ENCODE results near the gene NTF3. TPM values are rescaled to one million over a fixed set of nuclear protein-coding genes. Genes with fewer than 3 reads are reported as not detected.

NTF3 gene
- total and polyA plus RNA-seq, 2 of the 8 experiments (the other 6 are each of a cell fraction or from before 2014, with no cell fraction given), result 1.4 to 2.3 TPM

- POLR2A ChIA-PET (ENCODE audit: partially characterized antibody), result no interaction called here
- Histone ChIP-seq H2BK15ac (ENCODE audit: low read length) (no peak overlapping the region), H2AFZ (ENCODE audit: low read length) (no peak overlapping the region)
Measured at GRCh38 chr12:5407034-5407856, 24.7 kb upstream of the NTF3 start.

More at GRCh38 chr12:5407034-5407856, 24.7 kb upstream of the NTF3 start:
- H2BK5ac ChIP-seq (ENCODE audit: low read depth, low read length), result no peak overlapping the region
- no peaks in the 10 kb centered on the region for H3K4me1 ChIP-seq (replicated peaks in 1 of 4; ENCODE audit: control insufficient read depth in 3 of 4, insufficient read depth in 4 of 4, low read length in 3 of 4)
- no peak overlapping the region for H3K4ac ChIP-seq (replicated peaks; ENCODE audit: insufficient read length, low read depth, low read length)
- H3K4me3 ChIP-seq (ENCODE audit: extremely low read depth in 1 of 4, insufficient read depth in 2 of 4, low read depth in 3 of 4, low read length in 4 of 4), result no peak overlapping the region
- no peak overlapping the region for H2BK20ac ChIP-seq (ENCODE audit: low read length)
- no peaks in the 10 kb centered on the region for H3K36me3 ChIP-seq (ENCODE audit: control insufficient read depth in 2 of 4, insufficient read depth in 4 of 4, low read length in 3 of 4)
- no peak overlapping the region for H3K4me2 ChIP-seq (ENCODE audit: insufficient read depth in 1 of 2, low read depth in 2 of 2, low read length in 2 of 2)
- no peak for TF ChIP-seq SAP30 (IDR thresholded peaks at IDR 0.05; ENCODE audit: insufficient read depth, insufficient replicate concordance, low read length)
- H3K56ac ChIP-seq (replicated peaks; ENCODE audit: insufficient read length, low read depth, low read length), result no peak overlapping the region
- H4K5ac ChIP-seq (ENCODE audit: insufficient read length, low read depth, low read length), result no peak overlapping the region
- H3K79me2 ChIP-seq (ENCODE audit: control insufficient read depth in 1 of 2, insufficient read depth in 2 of 2, low read length in 2 of 2), result no peaks in the 10 kb centered on the region
- no peak overlapping the region for H4K8ac ChIP-seq (ENCODE audit: extremely low read depth, insufficient read depth, low read length)
- H3K9me3 ChIP-seq (ENCODE audit: insufficient read depth in 2 of 2, low read depth in 1 of 2, low read length in 1 of 2), result no peaks in the 10 kb centered on the region; a peak in 1 of 4 replicates
- H3K23ac ChIP-seq (ENCODE audit: insufficient read length), result no peak overlapping the region
- no peaks in the 10 kb centered on the region for H3K79me1 ChIP-seq (ENCODE audit: low read depth, low read length)
- no peaks in the 10 kb centered on the region for H3K23me2 ChIP-seq (ENCODE audit: low read depth, low read length)
- no peak overlapping the region for H2BK12ac ChIP-seq (ENCODE audit: low read depth, low read length)
- H2BK120ac ChIP-seq (replicated peaks; ENCODE audit: low read depth, low read length), result no peak overlapping the region
- FAIRE-seq, result no peak
- no peak overlapping the region for H3K14ac ChIP-seq (ENCODE audit: insufficient read length)
- no peak for DNase-seq (ENCODE audit: low read depth in 1 of 2, low spot score in 2 of 2)
- H3K27ac ChIP-seq (ENCODE audit: low read depth, low read length), result no peak overlapping the region
- WGBS, 2 experiments (ENCODE audit: extremely low coverage in 1 of 2, insufficient coverage in 1 of 2, insufficient read length in 1 of 2, insufficient replicate concordance in 2 of 2, low coverage in 1 of 2, low lambda C conversion rate in 2 of 2, missing lambda C conversion rate in 1 of 2), result 87% methylated on average over 6 of the region's 6 CpGs; no CpG with 5 or more reads in 1 of the 2 experiments
- no peak overlapping the region for H4K91ac ChIP-seq (replicated peaks; ENCODE audit: insufficient read length, low read length)
- no peak overlapping the region for H3K18ac ChIP-seq (ENCODE audit: extremely low read depth, low read length)
- no peaks in the 10 kb centered on the region; a peak in 1 of 7 replicates for H3K27me3 ChIP-seq (replicated peaks in 1 of 4; ENCODE audit: control insufficient read depth in 3 of 4, extremely low read depth in 1 of 4, insufficient read depth in 3 of 4, low read length in 3 of 4)
- CTCF ChIA-PET (ENCODE audit: partially characterized antibody), result no interaction called here
- no peak overlapping the region for H2AK5ac ChIP-seq (ENCODE audit: low read depth, low read length)
- H3K9ac ChIP-seq (replicated peaks in 1 of 4; ENCODE audit: extremely low read depth in 1 of 4, low read depth in 3 of 4, low read length in 3 of 4), result no peak overlapping the region
- H4K20me1 ChIP-seq (replicated peaks in 1 of 2; ENCODE audit: control insufficient read depth in 1 of 2, insufficient read depth in 2 of 2, low read length in 2 of 2), result no peaks in the 10 kb centered on the region
